GM12878 (cell line): ENCODE data around the gene TESMIN. TPM values are rescaled to one million over a fixed set of nuclear protein-coding genes. Genes with fewer than 3 reads are reported as not detected.

Experiments used
- ATAC-seq: fragments of 200-7000 bp; cut with Tn5 transposase; 3 replicates; pipeline ENCODE4 v1.9.1; 2020; ENCODE audit warnings: mild to moderate bottlenecking, moderate library complexity
- BruUV-seq: library from RNA; stranded (reverse); fragments of 400-500 nt; replicated peaks from 2 replicates; lab custom pipeline; 2021; lab: Mats Ljungman, UMichigan
- CTCF ChIA-PET: fragments of 300-600 bp; sonication (Branson Sonifier 250); formaldehyde crosslinking; extraction: SDS; loops from one replicate; lab custom pipeline; 2021; ENCODE audit warnings: inconsistent platforms; lab: Yijun Ruan, JAX
- POLR2A ChIA-PET: fragments of 350-600 bp; formaldehyde crosslinking; extraction: SDS; loops from one replicate; lab custom pipeline; 2021; ENCODE audit warnings: inconsistent platforms; lab: Charles Lee
- RAD21 ChIA-PET: fragments of 300-600 bp; sonication (Branson Sonifier 250); formaldehyde crosslinking; loops from one replicate; lab custom pipeline; 2023; ENCODE audit warnings: antibody characterized with exemption; ENCODE audit not compliant: unreplicated experiment; lab: Charles Lee
- SMC1A ChIA-PET: fragments of 300-600 bp; sonication (Branson Sonifier 250); formaldehyde crosslinking; loops from one replicate; lab custom pipeline; 2023; ENCODE audit not compliant: unreplicated experiment, uncharacterized antibody; lab: Charles Lee
- DNase-seq: peaks from one replicate; pipeline ENCODE4 v3.0.0-alpha.2; 2011; ENCODE audit warnings: low read depth, low spot score
- FAIRE-seq: peaks from 3 replicates; lab custom pipeline; 2011; peaks lifted over from hg19 to GRCh38; lab: Jason Lieb, UNC
- H2AFZ ChIP-seq: 2 replicates; pipeline ENCODE4 v1.6.0; 2011; ENCODE audit warnings: low read depth, low read length, control low read depth; ENCODE audit not compliant: control insufficient read depth
- H3K27ac ChIP-seq: 2 replicates; pipeline ENCODE4 v1.5.1; 2011; ENCODE audit warnings: control low read depth; ENCODE audit not compliant: control insufficient read depth, insufficient read depth
- H3K27me3 ChIP-seq, 2 experiments: replicated peaks in 1 of 2; 2 replicates each; pipeline versions ENCODE4 v1.6.0 to v1.6.1; 2011; ENCODE audit warnings: low read length in 1 of 2; ENCODE audit not compliant: control insufficient read depth in 2 of 2, insufficient read depth in 2 of 2
- H3K36me3 ChIP-seq, 2 experiments: 2 replicates each; pipeline ENCODE4 v1.5.1; 2011; ENCODE audit warnings: low read length in 1 of 2; ENCODE audit not compliant: control insufficient read depth in 2 of 2, insufficient read depth in 2 of 2
- H3K4me1 ChIP-seq: 2 replicates; pipeline ENCODE4 v1.6.1; 2011; ENCODE audit warnings: mild to moderate bottlenecking, low read length, moderate library complexity, mixed read lengths; ENCODE audit not compliant: control insufficient read depth, insufficient read depth
- H3K4me2 ChIP-seq: 2 replicates; pipeline ENCODE4 v1.6.0; 2011; ENCODE audit warnings: control low read depth; ENCODE audit not compliant: control insufficient read depth, insufficient read depth
- H3K4me3 ChIP-seq: fragments of 200-600 bp; sonication (generic); 2 replicates; pipeline ENCODE4 v1.5.1; 2016
- H3K79me2 ChIP-seq: 2 replicates; pipeline ENCODE4 v1.6.0; 2011; ENCODE audit warnings: low read length; ENCODE audit not compliant: control insufficient read depth, insufficient read depth
- H3K9ac ChIP-seq: 2 replicates; pipeline ENCODE4 v1.8.0; 2011; ENCODE audit warnings: low read length, control low read depth, mixed read lengths; ENCODE audit not compliant: control insufficient read depth, insufficient read depth
- H3K9me3 ChIP-seq: replicated peaks from 3 replicates; pipeline ENCODE4 v1.5.1; 2011; ENCODE audit warnings: mild to moderate bottlenecking, low read length; ENCODE audit not compliant: control insufficient read depth, insufficient read depth
- H4K20me1 ChIP-seq: 2 replicates; pipeline ENCODE4 v1.6.0; 2011; ENCODE audit not compliant: control insufficient read depth, insufficient read depth
- ATF3 ChIP-seq: IDR thresholded peaks from 2 replicates; pipeline ENCODE4 v1.6.1; 2011; ENCODE audit warnings: low read depth, mild to moderate bottlenecking, low read length, moderate library complexity, borderline replicate concordance; ENCODE audit errors: extremely low read depth
- CHD1 ChIP-seq: IDR thresholded peaks from 2 replicates; pipeline ENCODE4 v1.6.1; 2012; ENCODE audit warnings: low read depth, low read length, improper control_type of control experiment
- HDAC2 ChIP-seq: fragments of 200-600 bp; sonication (generic); IDR thresholded peaks from 2 replicates; pipeline ENCODE4 v1.6.1; 2017
- IKZF2 ChIP-seq, 2 experiments: fragments of 450-650 bp; IDR thresholded peaks; 2 replicates each; pipeline ENCODE4 v1.6.1; 2017; ENCODE audit warnings: mild to moderate bottlenecking in 2 of 2, moderate library complexity in 2 of 2
- KLF5 ChIP-seq: fragments of 450-650 bp; IDR thresholded peaks from 2 replicates; pipeline ENCODE4 v1.6.1; 2014; ENCODE audit warnings: mild to moderate bottlenecking; ENCODE audit not compliant: partially characterized antibody
- LARP7 ChIP-seq: fragments of 450-650 bp; IDR thresholded peaks from 2 replicates; pipeline ENCODE4 v1.6.1; 2017; ENCODE audit warnings: mild to moderate bottlenecking
- MYB ChIP-seq: fragments of 150-350 bp; IDR thresholded peaks from 2 replicates; pipeline ENCODE4 v1.6.1; 2014; ENCODE audit warnings: mild to moderate bottlenecking, low read depth, low read length, borderline replicate concordance
- RFX5 ChIP-seq: IDR thresholded peaks from 2 replicates; pipeline ENCODE4 v1.6.1; 2011; ENCODE audit warnings: low read depth, low read length, improper control_type of control experiment
- SUZ12 ChIP-seq: fragments of 200-600 bp; sonication (generic); IDR thresholded peaks from one replicate; pipeline ENCODE4 v1.6.1; 2018; ENCODE audit warnings: antibody characterized with exemption, mild to moderate bottlenecking; ENCODE audit not compliant: unreplicated experiment
- WGBS: methylation state at CpG from one replicate; pipeline ENCODE4 v1.1.6; 2016; ENCODE audit warnings: low lambda C conversion rate; ENCODE audit not compliant: insufficient replicate concordance, insufficient coverage; ENCODE audit errors: missing lambda C conversion rate; 5-methylcytosine and 5-hydroxymethylcytosine counted together
- in situ Hi-C: fragments of 300-500 bp; cut with MboI; formaldehyde crosslinking; loops from 9 replicates; pipeline ENCODE4 v1.14.3; 2018; ENCODE audit warnings: mixed read lengths
- intact Hi-C: fragments of 100-400 bp; cut with micrococcal nuclease; formaldehyde crosslinking; loops from one replicate; pipeline ENCODE4 v1.14.2; 2022; ENCODE audit not compliant: unreplicated experiment
- polyA plus RNA-seq, 11 experiments: library from polyadenylated mRNA; depleted of rRNA in 4 of 11; unstranded in 6 of 11; stranded (reverse) in 5 of 11; fragments of >200 nt; fragmentation: Nextera tagmentation in 4 of 11; fragmentation: Illumina TruSeq in 1 of 11; extraction: Ambion mirVana in 4 of 11; extraction: Trizol in 1 of 11; gene quantifications; 1 replicate in 1 of 11; 2 replicates in 10 of 11; pipeline versions ENCODE4 v1.2.1 to v1.2.3, GENCODE V29; 2011 to 2016; ENCODE audit warnings: inconsistent platforms in 2 of 11, missing spikeins in 2 of 11, low read depth in 1 of 11
- total RNA-seq, 4 experiments: library from RNA; depleted of rRNA in 3 of 4; stranded (reverse); fragments of >200 nt in 3 of 4; fragmentation: Illumina TruSeq in 1 of 4; extraction: Trizol in 1 of 4; gene quantifications; 2 replicates each; pipeline versions ENCODE4 v1.2.1 to v1.2.3, GENCODE V29; 2013 to 2021
- TF ChIP-seq, protein P1 (sequence below): IDR thresholded peaks from 2 replicates; pipeline ENCODE4 v1.6.1; 2012; ENCODE audit warnings: low read depth, low read length, improper control_type of control experiment
- TF ChIP-seq, protein P2 (sequence below): IDR thresholded peaks from 2 replicates; pipeline ENCODE4 v1.6.1; 2011; ENCODE audit warnings: borderline replicate concordance, low read depth, mild to moderate bottlenecking, moderate library complexity, low read length; ENCODE audit not compliant: insufficient read depth, poor library complexity, severe bottlenecking

The TESMIN gene
- total and polyA plus RNA-seq, 10 of the 15 experiments (the other 5 are each of a cell fraction or from before 2014, with no cell fraction given) = 0.31 to 3.4 (median 1.2) TPM; not detected in 1

DNA sequence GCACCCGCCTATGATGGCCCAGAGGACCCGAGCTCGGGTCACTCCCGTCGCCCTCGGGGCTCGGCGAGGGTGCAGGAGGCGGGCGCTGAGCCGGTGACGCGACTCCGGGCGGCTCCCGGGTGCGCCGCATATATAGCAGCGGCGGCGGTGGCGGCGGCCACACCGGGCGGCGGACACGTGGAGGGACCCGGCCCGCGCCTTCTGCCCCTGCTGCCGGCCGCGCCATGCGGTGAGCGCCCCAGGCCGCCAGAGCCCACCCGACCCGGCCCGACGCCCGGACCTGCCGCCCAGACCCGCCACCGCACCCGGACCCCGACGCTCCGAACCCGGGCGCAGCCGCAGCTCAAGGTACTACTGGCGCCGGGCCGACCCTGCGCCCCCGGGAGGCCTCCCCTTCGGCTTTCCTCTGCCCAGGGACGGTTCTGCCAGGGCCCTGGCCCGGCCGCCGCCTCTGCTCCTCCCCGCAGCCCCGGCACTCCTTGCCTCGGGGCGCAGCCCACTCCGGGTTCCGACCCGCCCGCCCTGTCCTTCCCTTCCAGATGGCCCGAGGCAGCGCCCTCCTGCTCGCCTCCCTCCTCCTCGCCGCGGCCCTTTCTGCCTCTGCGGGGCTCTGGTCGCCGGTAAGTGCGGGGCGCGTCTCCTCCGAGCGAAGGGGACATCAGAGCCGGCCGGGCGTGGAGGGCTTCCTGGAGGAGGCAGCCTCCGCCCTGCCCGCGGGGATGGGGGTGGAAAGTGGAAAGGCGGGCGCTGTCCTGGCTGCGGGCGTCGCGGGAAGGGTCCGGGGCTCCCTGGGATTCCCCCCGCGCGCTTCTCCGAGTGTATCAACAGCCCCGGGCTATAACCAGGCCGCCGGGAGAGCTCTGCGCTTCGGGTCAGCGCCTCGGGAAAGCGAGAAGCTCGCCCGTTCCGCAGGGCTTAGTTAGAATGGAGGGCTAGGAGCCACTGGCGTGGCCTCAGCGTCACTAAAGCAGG, 66.6 kb downstream of the TESMIN start, which contains the start of gene GAL:
Gene GAL (plus strand): TSS at position 160 of the 972 bp plus-strand sequence. CDS start 380 bp downstream, at position 540.
- no peaks in the 10 kb centered on the region for H3K36me3 ChIP-seq
- CTCF ChIA-PET = no interaction called here
- in situ Hi-C loops (no loop called here), intact Hi-C loops (no loop called here)
- no TSS peak for BruUV-seq
- TF ChIP-seq IKZF2 (IDR thresholded peaks at IDR 0.05) = no peak
- TF ChIP-seq SUZ12 = peak; percentile 84
- TF ChIP-seq KLF5 = no peak
- no peaks in the 10 kb centered on the region for H4K20me1 ChIP-seq
- no peak within 1 kb of the TSS for H3K4me3 ChIP-seq
- SMC1A ChIA-PET = no interaction called here
- H2AFZ ChIP-seq = no peak within 1 kb of the TSS
- ATAC-seq (no peak), FAIRE-seq (no peak), DNase-seq (no peak)
- H3K27ac ChIP-seq = no peak within 1 kb of the TSS
- no peaks in the 10 kb centered on the region for H3K79me2 ChIP-seq
- no peak within 1 kb of the TSS for H3K9ac ChIP-seq
- H3K9me3 ChIP-seq = no peaks in the 10 kb centered on the region
- RAD21 ChIA-PET = no interaction called here
- WGBS = 35% methylated on average over 68 of the region's 113 CpGs
- POLR2A ChIA-PET = no interaction called here
- peaks cover 11 to 24% of the 10 kb centered on the region in 2 experiments for H3K27me3 ChIP-seq
- H3K4me2 ChIP-seq = no peak within 1 kb of the TSS
- H3K4me1 ChIP-seq = no peaks in the 10 kb centered on the region

DNA sequence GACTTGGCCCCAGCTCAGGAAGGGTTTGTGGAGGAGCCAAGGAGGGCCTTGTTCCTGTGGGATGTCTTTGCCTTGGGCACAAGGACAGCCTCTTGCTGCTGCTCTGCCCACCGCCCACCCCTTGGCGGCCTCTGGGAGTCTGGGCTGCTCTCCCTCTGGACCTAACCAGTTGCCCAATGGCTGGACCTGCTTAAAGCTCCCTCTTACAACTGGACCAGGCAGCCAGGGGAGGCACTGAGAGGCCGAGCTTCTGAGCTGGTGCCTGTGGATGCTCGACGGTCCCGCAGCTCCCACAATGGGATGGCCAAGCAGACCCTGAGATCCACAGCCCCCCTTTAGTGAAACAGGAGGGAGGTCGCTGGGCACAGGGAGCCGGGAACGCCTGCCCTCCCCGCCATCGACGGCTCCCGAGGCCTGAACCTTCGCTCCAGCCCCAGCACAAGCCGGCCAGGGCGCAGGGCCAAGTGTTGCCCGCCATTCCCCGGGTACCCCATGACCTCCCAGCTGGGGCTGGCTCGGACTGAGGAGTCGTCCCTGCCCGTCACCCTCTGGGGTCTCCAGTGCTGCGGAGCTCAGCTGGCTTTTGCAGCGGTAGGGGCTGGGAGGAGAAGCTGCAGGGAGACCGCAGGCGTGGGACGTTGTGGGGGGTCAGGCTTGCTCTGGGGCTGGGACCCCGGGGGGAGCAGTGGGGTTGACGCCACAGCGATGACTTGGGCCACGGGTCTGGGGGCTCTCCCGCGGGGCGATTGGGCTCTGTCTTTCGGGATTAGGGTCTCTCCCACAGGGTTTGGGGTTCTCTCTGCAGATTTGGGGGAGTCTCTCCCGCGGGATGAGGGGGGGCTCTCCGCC, 67.6 kb downstream of the TESMIN start:
- H2AFZ ChIP-seq = no peak overlapping the region
- H3K36me3 ChIP-seq = no peaks in the 10 kb centered on the region
- no peak overlapping the region for H3K9ac ChIP-seq
- in situ Hi-C loops (no loop called here), intact Hi-C loops (no loop called here)
- FAIRE-seq (no peak), ATAC-seq (no peak), DNase-seq (no peak)
- H3K79me2 ChIP-seq = no peaks in the 10 kb centered on the region
- H3K27me3 ChIP-seq = peaks cover 11 to 24% of the 10 kb centered on the region in 2 experiments
- 37% methylated on average over 30 of the region's 37 CpGs for WGBS
- H3K27ac ChIP-seq = no peak overlapping the region
- H3K4me1 ChIP-seq = no peaks in the 10 kb centered on the region
- ChIA-PET CTCF (no interaction called here), POLR2A (no interaction called here), SMC1A (no interaction called here), RAD21 (no interaction called here)
- no peaks in the 10 kb centered on the region for H4K20me1 ChIP-seq
- H3K4me2 ChIP-seq = no peak overlapping the region
- BruUV-seq = no TSS peak
- no peaks in the 10 kb centered on the region for H3K9me3 ChIP-seq
- no peak overlapping the region for H3K4me3 ChIP-seq
- TF ChIP-seq ATF3 (no peak), LARP7 (no peak), MYB (no peak), RFX5 (no peak), HDAC2 (no peak), CHD1 (no peak)
- TF ChIP-seq, protein P1, sequence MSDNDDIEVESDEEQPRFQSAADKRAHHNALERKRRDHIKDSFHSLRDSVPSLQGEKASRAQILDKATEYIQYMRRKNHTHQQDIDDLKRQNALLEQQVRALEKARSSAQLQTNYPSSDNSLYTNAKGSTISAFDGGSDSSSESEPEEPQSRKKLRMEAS = no peak
- TF ChIP-seq, protein P2, sequence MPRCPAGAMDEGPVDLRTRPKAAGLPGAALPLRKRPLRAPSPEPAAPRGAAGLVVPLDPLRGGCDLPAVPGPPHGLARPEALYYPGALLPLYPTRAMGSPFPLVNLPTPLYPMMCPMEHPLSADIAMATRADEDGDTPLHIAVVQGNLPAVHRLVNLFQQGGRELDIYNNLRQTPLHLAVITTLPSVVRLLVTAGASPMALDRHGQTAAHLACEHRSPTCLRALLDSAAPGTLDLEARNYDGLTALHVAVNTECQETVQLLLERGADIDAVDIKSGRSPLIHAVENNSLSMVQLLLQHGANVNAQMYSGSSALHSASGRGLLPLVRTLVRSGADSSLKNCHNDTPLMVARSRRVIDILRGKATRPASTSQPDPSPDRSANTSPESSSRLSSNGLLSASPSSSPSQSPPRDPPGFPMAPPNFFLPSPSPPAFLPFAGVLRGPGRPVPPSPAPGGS = no peak
